Esophagus muscularis mucosa (tissue), 4 donors: ENCODE measurements around the gene BCL2L14. TPM values are rescaled to one million over a fixed set of nuclear protein-coding genes. Genes with fewer than 3 reads are reported as not detected.

Experiments used
- DNase-seq: peaks from one replicate; pipeline ENCODE4 v3.0.0-alpha.2; 2017; ENCODE audit errors: extremely low spot score
- H3K27ac ChIP-seq, 4 donors: fragments of 200-600 bp; sonication (generic); replicated peaks in 1 of 4; 1 replicate in 3 of 4; 2 replicates in 1 of 4; pipeline ENCODE4 v1.5.1; 2016 to 2019; ENCODE audit warnings: mild to moderate bottlenecking in 1 of 4
- H3K27me3 ChIP-seq, 4 donors: fragments of 200-600 bp; sonication (generic); one replicate each; pipeline versions ENCODE4 v1.5.1 to v1.6.0; 2016 to 2019
- H3K36me3 ChIP-seq, 4 donors: fragments of 200-600 bp; sonication (generic); one replicate each; pipeline ENCODE4 v1.5.1; 2016 to 2019
- H3K4me1 ChIP-seq, 4 donors: fragments of 200-600 bp; sonication (generic); one replicate each; pipeline ENCODE4 v1.5.1; 2016 to 2019
- H3K4me3 ChIP-seq, 4 donors: fragments of 200-600 bp; sonication (generic); 1 replicate in 2 of 4; 2 replicates in 2 of 4; pipeline ENCODE4 v1.5.1; 2016 to 2019; ENCODE audit warnings: mild to moderate bottlenecking in 4 of 4, moderate library complexity in 1 of 4
- H3K9me3 ChIP-seq, 4 donors: fragments of 200-600 bp; sonication (generic); 1 replicate in 3 of 4; 2 replicates in 1 of 4; pipeline ENCODE4 v1.5.1; 2016 to 2019
- EP300 ChIP-seq: sonication (generic); formaldehyde crosslinking; IDR thresholded peaks from one replicate; pipeline ENCODE4 v1.6.1; 2017; ENCODE audit warnings: antibody characterized with exemption
- POLR2A ChIP-seq: fragments of 450-650 bp; IDR thresholded peaks from one replicate; pipeline ENCODE4 v1.6.1; 2017; ENCODE audit warnings: antibody characterized with exemption, moderate library complexity, mild to moderate bottlenecking, low read depth
- POLR2AphosphoS5 ChIP-seq, 2 donors: sonication (generic); formaldehyde crosslinking; IDR thresholded peaks; one replicate each; pipeline ENCODE4 v1.6.1; 2017; ENCODE audit warnings: antibody characterized with exemption in 2 of 2
- WGBS: methylation state at CpG from one replicate; pipeline ENCODE4 v1.1.5; 2018; 5-methylcytosine and 5-hydroxymethylcytosine counted together
- intact Hi-C: fragments of 100-400 bp; cut with DNase I; formaldehyde crosslinking; loops from one replicate; pipeline ENCODE4 v1.15.1; 2023
- total RNA-seq, 4 donors: library from RNA; depleted of rRNA; stranded (reverse); fragments of >200 nt; gene quantifications; one replicate each; pipeline versions ENCODE4 v1.1.0 to v1.2.1, GENCODE V29; 2016
- TF ChIP-seq, protein P1 (sequence below), 3 experiments: fragments of 200-600 bp in 2 of 3; fragments of 450-650 bp in 1 of 3; sonication (generic) in 2 of 3; IDR thresholded peaks; one replicate each; pipeline ENCODE4 v1.5.1; 2017 to 2019; ENCODE audit warnings: antibody characterized with exemption in 3 of 3, mild to moderate bottlenecking in 2 of 3, moderate library complexity in 1 of 3

The BCL2L14 gene
- total RNA-seq, 4 donors from 2014 or later: not detected

DNA sequence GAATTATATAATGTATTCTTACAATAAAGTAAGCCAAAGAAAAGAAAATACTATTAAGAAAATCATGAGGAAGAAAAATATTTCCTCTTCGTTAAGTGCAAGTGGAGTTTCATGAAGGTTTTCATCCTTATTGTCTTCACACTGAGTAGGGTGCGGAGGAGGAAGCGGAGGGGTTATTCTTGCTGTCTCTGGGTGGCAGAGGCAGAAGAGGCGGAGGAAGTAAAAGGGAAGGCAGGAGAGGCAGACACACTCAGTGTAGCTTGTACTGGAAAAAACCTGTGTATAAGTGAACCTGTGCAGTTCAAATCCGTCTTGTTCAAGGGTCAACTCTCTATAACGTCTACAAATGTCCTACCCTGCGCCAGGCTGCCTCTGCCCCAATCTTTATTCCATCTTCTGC lies 22.0 kb upstream of the BCL2L14 start:
- Histone ChIP-seq H3K27me3 (no peaks in the 10 kb centered on the region), H3K27ac (no peak overlapping the region), H3K36me3 (no peaks in the 10 kb centered on the region), H3K9me3 (no peaks in the 10 kb centered on the region), H3K4me3 (no peak overlapping the region), H3K4me1 (no peaks in the 10 kb centered on the region)
- intact Hi-C loops: no loop called here
- TF ChIP-seq EP300 (no peak), POLR2A (no peak)
- TF ChIP-seq, protein P1, sequence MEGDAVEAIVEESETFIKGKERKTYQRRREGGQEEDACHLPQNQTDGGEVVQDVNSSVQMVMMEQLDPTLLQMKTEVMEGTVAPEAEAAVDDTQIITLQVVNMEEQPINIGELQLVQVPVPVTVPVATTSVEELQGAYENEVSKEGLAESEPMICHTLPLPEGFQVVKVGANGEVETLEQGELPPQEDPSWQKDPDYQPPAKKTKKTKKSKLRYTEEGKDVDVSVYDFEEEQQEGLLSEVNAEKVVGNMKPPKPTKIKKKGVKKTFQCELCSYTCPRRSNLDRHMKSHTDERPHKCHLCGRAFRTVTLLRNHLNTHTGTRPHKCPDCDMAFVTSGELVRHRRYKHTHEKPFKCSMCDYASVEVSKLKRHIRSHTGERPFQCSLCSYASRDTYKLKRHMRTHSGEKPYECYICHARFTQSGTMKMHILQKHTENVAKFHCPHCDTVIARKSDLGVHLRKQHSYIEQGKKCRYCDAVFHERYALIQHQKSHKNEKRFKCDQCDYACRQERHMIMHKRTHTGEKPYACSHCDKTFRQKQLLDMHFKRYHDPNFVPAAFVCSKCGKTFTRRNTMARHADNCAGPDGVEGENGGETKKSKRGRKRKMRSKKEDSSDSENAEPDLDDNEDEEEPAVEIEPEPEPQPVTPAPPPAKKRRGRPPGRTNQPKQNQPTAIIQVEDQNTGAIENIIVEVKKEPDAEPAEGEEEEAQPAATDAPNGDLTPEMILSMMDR (IDR thresholded peaks at IDR 0.05): no peak
- DNase-seq: peak; percentile 77
- WGBS: 94% methylated on average over 7 of the region's 7 CpGs

DNA sequence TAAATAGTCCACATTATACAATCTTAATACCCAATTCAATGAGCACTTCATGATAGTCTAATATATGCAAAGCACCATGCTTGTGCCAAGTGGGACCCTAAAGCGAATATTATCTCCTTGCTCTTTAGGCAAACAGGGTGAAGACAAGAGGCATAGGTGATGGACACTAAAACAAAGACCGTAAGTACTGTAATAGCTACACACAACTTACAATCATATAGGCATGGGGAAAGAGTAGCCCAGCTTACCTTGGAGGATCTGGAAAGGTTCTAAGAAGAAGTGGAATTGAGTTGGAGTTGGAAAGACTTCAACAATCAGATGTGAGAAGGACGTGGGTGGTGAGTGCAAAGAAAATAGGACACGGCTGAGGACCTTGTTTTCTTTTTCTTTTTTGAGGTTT lies 19.1 kb upstream of the BCL2L14 start:
- H3K4me1 ChIP-seq: no peaks in the 10 kb centered on the region
- 94% methylated on average over 4 of the region's 4 CpGs for WGBS

DNA sequence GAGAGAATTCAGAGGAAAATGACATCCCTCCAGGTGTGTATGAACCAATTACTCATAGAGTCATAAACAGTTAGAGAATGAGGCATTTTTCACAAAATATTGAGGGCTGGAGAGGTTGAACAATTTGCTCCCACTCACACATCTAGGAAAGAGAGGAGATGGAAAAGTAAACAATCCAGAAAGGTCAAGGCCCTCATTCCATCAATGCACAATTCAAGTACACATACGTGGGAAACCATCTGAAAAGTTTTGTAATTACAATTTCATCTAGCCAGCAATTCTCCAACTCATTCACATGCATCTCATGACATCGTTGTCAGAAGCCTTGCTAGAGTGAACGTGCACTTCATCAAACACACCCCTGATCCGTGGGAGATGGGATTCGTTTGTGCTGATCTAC lies 15.7 kb upstream of the BCL2L14 start:
- no peak for DNase-seq
- Histone ChIP-seq H3K9me3 (no peaks in the 10 kb centered on the region), H3K36me3 (no peaks in the 10 kb centered on the region), H3K4me1 (no peaks in the 10 kb centered on the region), H3K27ac (no peak overlapping the region), H3K27me3 (no peaks in the 10 kb centered on the region), H3K4me3 (no peak overlapping the region)
- WGBS: 55% methylated on average over 5 of the region's 5 CpGs
- no peak for TF ChIP-seq EP300
- TF ChIP-seq POLR2AphosphoS5 (IDR thresholded peaks at IDR 0.05): no peak
- no peak for TF ChIP-seq POLR2A
- TF ChIP-seq, protein P1 (IDR thresholded peaks at IDR 0.05): no peak
- intact Hi-C loops: no loop called here

More for the DNA sequence above, 19.1 kb upstream of the BCL2L14 start:
- Histone ChIP-seq H3K9me3 (no peaks in the 10 kb centered on the region), H3K36me3 (no peaks in the 10 kb centered on the region), H3K4me3 (no peak overlapping the region), H3K27ac (no peak overlapping the region), H3K27me3 (no peaks in the 10 kb centered on the region)
- intact Hi-C loops: no loop called here
- TF ChIP-seq EP300: no peak
- TF ChIP-seq POLR2AphosphoS5 (IDR thresholded peaks at IDR 0.05): no peak
- TF ChIP-seq, protein P1 (IDR thresholded peaks at IDR 0.05): no peak
- no peak for TF ChIP-seq POLR2A
- DNase-seq: peak; percentile 17

DNA sequence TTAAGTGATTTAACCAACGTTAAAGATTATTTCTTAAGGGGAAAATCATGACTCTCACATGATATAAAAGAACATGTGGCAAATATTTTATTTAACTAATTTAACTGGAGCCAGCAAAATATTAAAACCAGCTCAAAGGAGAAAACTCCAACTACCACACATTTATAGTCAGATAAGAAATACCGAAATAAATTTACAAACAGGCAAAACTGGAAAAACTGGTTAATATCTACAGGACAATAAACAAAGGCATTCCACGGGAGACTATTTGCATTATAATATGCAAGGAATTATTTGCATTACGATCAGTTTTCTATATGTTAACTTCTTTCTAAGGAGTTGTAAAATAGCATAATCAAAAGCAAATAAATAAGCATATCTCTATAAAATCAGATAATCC lies 13.8 kb upstream of the BCL2L14 start:
- intact Hi-C loops: no loop called here
- no peak for TF ChIP-seq POLR2AphosphoS5 (IDR thresholded peaks at IDR 0.05)
- H3K36me3 ChIP-seq: no peaks in the 10 kb centered on the region
- DNase-seq: no peak
- no peaks in the 10 kb centered on the region for H3K9me3 ChIP-seq
- H3K4me3 ChIP-seq: no peak overlapping the region
- 57% methylated on average over 4 of the region's 4 CpGs for WGBS
- H3K27ac ChIP-seq: no peak overlapping the region
- no peaks in the 10 kb centered on the region for H3K4me1 ChIP-seq
- H3K27me3 ChIP-seq: no peaks in the 10 kb centered on the region

DNA sequence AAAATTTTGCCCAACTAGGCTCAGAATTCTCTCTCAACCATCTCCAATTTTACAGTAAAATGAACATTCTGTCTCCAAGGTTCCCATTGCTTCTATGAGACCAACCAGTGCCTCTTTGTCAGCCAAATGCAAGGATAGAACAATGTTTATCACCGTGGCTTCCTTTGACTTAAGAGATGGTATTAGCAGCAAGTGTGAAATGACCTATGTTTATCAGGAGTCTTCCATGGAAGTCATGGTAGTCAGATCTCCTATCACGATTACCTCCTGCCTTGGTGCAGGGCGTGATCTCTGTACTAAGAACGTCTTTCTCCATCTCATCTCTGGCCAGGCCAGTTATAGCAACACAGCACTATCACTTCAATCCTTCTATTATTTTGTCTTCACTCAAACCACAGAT lies 6.1 kb upstream of the BCL2L14 start:
- H3K27me3 ChIP-seq: no peaks in the 10 kb centered on the region
- no peak for TF ChIP-seq POLR2AphosphoS5 (IDR thresholded peaks at IDR 0.05)
- no peak for TF ChIP-seq EP300
- TF ChIP-seq, protein P1 (IDR thresholded peaks at IDR 0.05): no peak
- no peak for TF ChIP-seq POLR2A

More for the DNA sequence above, 6.1 kb upstream of the BCL2L14 start:
- no peak overlapping the region for H3K27ac ChIP-seq
- no peak overlapping the region for H3K4me3 ChIP-seq
- 87% methylated on average over 4 of the region's 4 CpGs for WGBS
- no peaks in the 10 kb centered on the region for H3K4me1 ChIP-seq
- H3K36me3 ChIP-seq: no peaks in the 10 kb centered on the region
- intact Hi-C loops: no loop called here
- no peak for DNase-seq
- H3K9me3 ChIP-seq: no peaks in the 10 kb centered on the region
